Spleen (tissue), 7 donors: Measurements from ENCODE around the gene FADS6.

Source experiments
- CTCF ChIP-seq, 11 experiments: fragments of 200-600 bp in 7 of 11; fragments of 450-650 bp in 4 of 11; sonication (generic) in 4 of 11; IDR thresholded peaks in 8 of 11; conservative IDR thresholded peaks in 3 of 11; 1 replicate in 7 of 11; 2 replicates in 4 of 11; pipeline versions ENCODE4 v1.4.0 to v1.8.0; 2016 to 2021; ENCODE audit warnings: antibody characterized with exemption in 11 of 11, inconsistent platforms in 4 of 11, mild to moderate bottlenecking in 1 of 11
- POLR2A ChIP-seq, 3 donors: fragments of 450-650 bp; IDR thresholded peaks; one replicate each; pipeline ENCODE4 v1.5.1; 2017; ENCODE audit warnings: antibody characterized with exemption in 3 of 3, mild to moderate bottlenecking in 1 of 3
- POLR2AphosphoS5 ChIP-seq, 3 donors: sonication (generic); formaldehyde crosslinking; IDR thresholded peaks; one replicate each; pipeline ENCODE4 v1.5.1; 2017; ENCODE audit warnings: antibody characterized with exemption in 3 of 3
- donor health status: DM: no; HTN: no; CAD: no; lungs with moderate emphysema.
- donor health status: DM: no; HTN: no; CAD: no.
- donor health status: DM: no; HTN: no; CAD: no.

- TF ChIP-seq POLR2AphosphoS5 (IDR thresholded peaks at IDR 0.05) (no peak), CTCF (IDR thresholded peaks at IDR 0.05 in 8 of 11, conservative IDR thresholded peaks at IDR 0.05 in 3 of 11) (no peak), POLR2A (IDR thresholded peaks at IDR 0.05) (no peak)
Observed at GRCh38 chr17:74921769-74922168, 28.3 kb upstream of the FADS6 start.
